Mesendoderm (in vitro differentiated cells): ENCODE results near the gene SAFB2.

Experiments used
- DNase-seq: peaks from one replicate; pipeline ENCODE4 v3.0.0; 2013
- H2AK5ac ChIP-seq: 2 replicates; pipeline ENCODE4 v1.6.1; 2013; ENCODE audit warnings: low read length, inconsistent platforms
- H2BK120ac ChIP-seq: 2 replicates; pipeline ENCODE4 v1.6.1; 2013; ENCODE audit warnings: low read depth, mild to moderate bottlenecking, low read length, moderate library complexity, mixed read lengths
- H2BK15ac ChIP-seq: replicated peaks from 2 replicates; pipeline ENCODE4 v1.6.1; 2013; ENCODE audit warnings: low read depth, mild to moderate bottlenecking, moderate library complexity
- H2BK5ac ChIP-seq: 2 replicates; pipeline ENCODE4 v1.6.1; 2013; ENCODE audit warnings: low read length, inconsistent platforms
- H3K18ac ChIP-seq: 2 replicates; pipeline ENCODE4 v1.6.1; 2013; ENCODE audit warnings: mild to moderate bottlenecking, low read length, mixed read lengths
- H3K23ac ChIP-seq: one replicate; pipeline ENCODE4 v1.6.1; 2013; ENCODE audit warnings: low read length
- H3K27ac ChIP-seq: 2 replicates; pipeline ENCODE4 v1.5.1; 2013; ENCODE audit warnings: low read depth, mild to moderate bottlenecking, inconsistent platforms, low read length, moderate library complexity
- H3K27me3 ChIP-seq: 2 replicates; pipeline ENCODE4 v1.6.1; 2013; ENCODE audit warnings: low read length, control low read depth, mild to moderate bottlenecking, inconsistent platforms; ENCODE audit not compliant: insufficient read depth, poor library complexity
- H3K36me3 ChIP-seq: 2 replicates; pipeline ENCODE4 v1.6.1; 2013; ENCODE audit warnings: low read length, inconsistent platforms; ENCODE audit not compliant: control insufficient read depth, insufficient read depth
- H3K4ac ChIP-seq: one replicate; pipeline ENCODE4 v1.6.1; 2013; ENCODE audit warnings: low read depth, mild to moderate bottlenecking, low read length, moderate library complexity
- H3K4me1 ChIP-seq: 2 replicates; pipeline ENCODE4 v1.6.1; 2013; ENCODE audit warnings: low read depth, low read length, inconsistent platforms; ENCODE audit not compliant: control insufficient read depth
- H3K4me2 ChIP-seq: 2 replicates; pipeline ENCODE4 v1.6.1; 2013; ENCODE audit warnings: low read length
- H3K4me3 ChIP-seq: 2 replicates; pipeline ENCODE4 v1.5.1; 2013; ENCODE audit warnings: mild to moderate bottlenecking, low read length
- H3K56ac ChIP-seq: one replicate; pipeline ENCODE4 v1.6.1; 2013; ENCODE audit warnings: low read length
- H3K79me1 ChIP-seq: 2 replicates; pipeline ENCODE4 v1.6.1; 2013; ENCODE audit warnings: low read length, inconsistent platforms
- H3K79me2 ChIP-seq: 2 replicates; pipeline ENCODE4 v1.6.1; 2013; ENCODE audit warnings: mild to moderate bottlenecking, low read length; ENCODE audit not compliant: control insufficient read depth, insufficient read depth
- H3K9ac ChIP-seq: 2 replicates; pipeline ENCODE4 v1.6.1; 2013; ENCODE audit warnings: low read length, inconsistent platforms
- H4K5ac ChIP-seq: one replicate; pipeline ENCODE4 v1.6.1; 2013; ENCODE audit warnings: low read length
- H4K8ac ChIP-seq: one replicate; pipeline ENCODE4 v1.6.1; 2013; ENCODE audit warnings: low read depth, mild to moderate bottlenecking, control low read depth, low read length, moderate library complexity
- WGBS: extraction: QIAGEN DNeasy Blood & Tissue Kit; methylation state at CpG from one replicate; pipeline ENCODE4 v1.1.7; 2013; ENCODE audit warnings: low lambda C conversion rate, missing lambda C conversion rate; ENCODE audit not compliant: insufficient coverage; ENCODE audit errors: extremely low coverage; 5-methylcytosine and 5-hydroxymethylcytosine counted together

The SAFB2 gene

GRCh38 chr19:5593343-5594255, 29.0 kb downstream of the SAFB2 start:
- no peak overlapping the region for H4K8ac ChIP-seq
- H3K27me3 ChIP-seq, result no peaks in the 10 kb centered on the region
- H3K79me1 ChIP-seq, result peaks cover 3% of the 10 kb centered on the region
- H3K36me3 ChIP-seq, result peaks cover 21% of the 10 kb centered on the region
- H3K27ac ChIP-seq, result no peak overlapping the region
- H4K5ac ChIP-seq, result no peak overlapping the region
- H2BK5ac ChIP-seq, result no peak overlapping the region
- H2BK15ac ChIP-seq, result no peak overlapping the region
- no peak overlapping the region for H3K9ac ChIP-seq
- no peak overlapping the region for H3K56ac ChIP-seq
- no peak overlapping the region for H2AK5ac ChIP-seq
- no CpG with 5 or more reads among the region's 67 CpGs for WGBS
- no peaks in the 10 kb centered on the region for H3K79me2 ChIP-seq
- H3K4ac ChIP-seq, result no peak overlapping the region
- no peak overlapping the region for H3K23ac ChIP-seq
- H3K18ac ChIP-seq, result no peak overlapping the region
- no peaks in the 10 kb centered on the region for H3K4me1 ChIP-seq
- DNase-seq, result no peak
- H2BK120ac ChIP-seq, result no peak overlapping the region
- H3K4me3 ChIP-seq, result no peak overlapping the region
- no peak overlapping the region for H3K4me2 ChIP-seq

GRCh38 chr19:5592531-5593342, 29.8 kb downstream of the SAFB2 start:
- Histone ChIP-seq H3K23ac (no peak overlapping the region), H3K56ac (no peak overlapping the region), H2BK5ac (no peak overlapping the region), H3K79me1 (peaks cover 3% of the 10 kb centered on the region), H3K79me2 (no peaks in the 10 kb centered on the region), H2AK5ac (no peak overlapping the region), H4K5ac (no peak overlapping the region), H2BK15ac (no peak overlapping the region), H3K18ac (no peak overlapping the region), H3K27me3 (no peaks in the 10 kb centered on the region), H3K27ac (no peak overlapping the region), H3K4me3 (no peak overlapping the region), H3K36me3 (peaks cover 21% of the 10 kb centered on the region), H3K9ac (no peak overlapping the region), H3K4me2 (no peak overlapping the region), H3K4ac (no peak overlapping the region), H4K8ac (no peak overlapping the region), H2BK120ac (no peak overlapping the region), H3K4me1 (no peaks in the 10 kb centered on the region)
- no CpG with 5 or more reads among the region's 24 CpGs for WGBS
- DNase-seq, result no peak

- no CpG with 5 or more reads among the region's 17 CpGs for WGBS
- Histone ChIP-seq H4K8ac (no peak overlapping the region), H3K36me3 (peaks cover 20% of the 10 kb centered on the region)
Observed at GRCh38 chr19:5591476-5591875, 31.1 kb downstream of the SAFB2 start.

GRCh38 chr19:5590865-5591154, 31.8 kb downstream of the SAFB2 start:
- DNase-seq, result no peak
- Histone ChIP-seq H4K5ac (no peak overlapping the region), H3K9ac (no peak overlapping the region), H3K56ac (no peak overlapping the region), H3K4me1 (peaks cover 5% of the 10 kb centered on the region), H3K4me2 (no peak overlapping the region), H3K36me3 (peaks cover 20% of the 10 kb centered on the region), H2AK5ac (no peak overlapping the region), H3K4me3 (no peak overlapping the region), H2BK5ac (no peak overlapping the region), H3K79me2 (no peaks in the 10 kb centered on the region), H3K79me1 (no peaks in the 10 kb centered on the region), H3K23ac (no peak overlapping the region), H2BK120ac (no peak overlapping the region), H3K4ac (no peak overlapping the region), H3K27ac (no peak overlapping the region), H3K27me3 (no peaks in the 10 kb centered on the region), H4K8ac (no peak overlapping the region), H2BK15ac (no peak overlapping the region), H3K18ac (no peak overlapping the region)
- WGBS, result no CpG with 5 or more reads among the region's 9 CpGs

More at GRCh38 chr19:5591476-5591875, 31.1 kb downstream of the SAFB2 start:
- Histone ChIP-seq H3K56ac (no peak overlapping the region), H3K79me1 (no peaks in the 10 kb centered on the region), H3K9ac (no peak overlapping the region), H3K4me1 (no peaks in the 10 kb centered on the region), H4K5ac (no peak overlapping the region), H2BK15ac (no peak overlapping the region), H3K79me2 (no peaks in the 10 kb centered on the region), H3K4me2 (no peak overlapping the region), H3K27ac (no peak overlapping the region), H3K4ac (no peak overlapping the region), H3K4me3 (no peak overlapping the region), H2BK5ac (no peak overlapping the region), H3K18ac (no peak overlapping the region), H3K23ac (no peak overlapping the region), H2AK5ac (no peak overlapping the region), H2BK120ac (no peak overlapping the region), H3K27me3 (no peaks in the 10 kb centered on the region)
- DNase-seq, result no peak

GRCh38 chr19:5590151-5590864, 32.3 kb downstream of the SAFB2 start:
- Histone ChIP-seq H2AK5ac (no peak overlapping the region), H3K36me3 (peaks cover 16% of the 10 kb centered on the region), H3K4ac (no peak overlapping the region), H3K79me1 (no peaks in the 10 kb centered on the region), H3K18ac (no peak overlapping the region), H3K4me2 (no peak overlapping the region), H2BK5ac (no peak overlapping the region), H3K27ac (no peak overlapping the region), H3K23ac (no peak overlapping the region), H3K27me3 (no peaks in the 10 kb centered on the region), H2BK120ac (no peak overlapping the region), H3K56ac (no peak overlapping the region), H3K4me1 (peaks cover 7% of the 10 kb centered on the region), H3K79me2 (no peaks in the 10 kb centered on the region), H3K4me3 (no peak overlapping the region), H3K9ac (no peak overlapping the region), H4K5ac (no peak overlapping the region), H4K8ac (no peak overlapping the region), H2BK15ac (no peak overlapping the region)
- DNase-seq, result no peak
- WGBS, result no CpG with 5 or more reads among the region's 22 CpGs
